Activated CD4-positive, alpha-beta T cell treated with anti-CD3 and anti-CD28 coated beads, Interleukin-2, Interleukin-4, amounts not matched to agents 100 ng/mL and 50 ng/mL, durations not matched to agents 16 hours and 8 hours (primary cell): ENCODE measurements around the gene CLCF1.
"Not testable (repeated sequence)": the region's sequence is repeated elsewhere in the genome, so short reads cannot be mapped to it uniquely, and the experiment has no call there.

ENCODE experiments used
- DNase-seq: peaks from one replicate; pipeline ENCODE4 v3.0.0-alpha.2; 2020; ENCODE audit warnings: low spot score

CLCF1 gene

DNA sequence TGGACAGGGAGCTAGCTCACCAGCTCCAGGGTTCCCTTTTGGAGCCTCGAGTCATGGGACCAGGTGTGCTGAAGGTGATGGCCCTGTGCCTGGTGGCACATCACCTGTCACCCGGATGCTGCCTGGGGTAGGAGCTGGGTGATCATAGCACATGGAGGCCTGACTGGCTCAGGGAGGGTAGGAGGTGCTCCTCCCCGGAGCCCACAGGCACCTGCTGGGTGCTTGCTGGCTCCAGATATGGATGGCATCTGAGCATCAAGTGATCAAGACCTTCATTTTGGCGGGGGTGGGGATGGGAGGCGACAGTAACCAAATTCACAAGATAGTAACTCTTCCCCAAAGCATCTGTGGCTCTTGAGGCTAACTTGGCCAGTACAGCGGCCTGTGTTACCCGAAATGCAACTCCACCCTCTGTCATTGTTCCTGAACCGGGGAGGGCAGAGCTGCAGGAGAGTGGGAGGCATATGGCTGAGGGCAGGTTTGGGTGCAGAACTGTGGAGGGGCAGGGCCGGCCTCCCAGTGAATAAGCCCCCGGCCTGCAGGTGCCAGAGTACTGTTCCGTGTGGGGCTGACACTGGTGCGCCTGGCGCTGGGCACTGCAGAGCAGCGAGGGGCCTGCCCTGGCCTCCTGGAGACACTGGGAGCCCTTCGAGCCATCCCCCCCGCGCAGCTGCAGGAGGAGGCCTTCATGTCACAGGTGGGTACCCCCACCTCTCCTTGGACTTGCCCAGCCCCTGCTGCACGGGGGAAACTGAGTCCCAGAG, 35.2 kb upstream of the CLCF1 start:
- DNase-seq = peak; percentile 37

DNA sequence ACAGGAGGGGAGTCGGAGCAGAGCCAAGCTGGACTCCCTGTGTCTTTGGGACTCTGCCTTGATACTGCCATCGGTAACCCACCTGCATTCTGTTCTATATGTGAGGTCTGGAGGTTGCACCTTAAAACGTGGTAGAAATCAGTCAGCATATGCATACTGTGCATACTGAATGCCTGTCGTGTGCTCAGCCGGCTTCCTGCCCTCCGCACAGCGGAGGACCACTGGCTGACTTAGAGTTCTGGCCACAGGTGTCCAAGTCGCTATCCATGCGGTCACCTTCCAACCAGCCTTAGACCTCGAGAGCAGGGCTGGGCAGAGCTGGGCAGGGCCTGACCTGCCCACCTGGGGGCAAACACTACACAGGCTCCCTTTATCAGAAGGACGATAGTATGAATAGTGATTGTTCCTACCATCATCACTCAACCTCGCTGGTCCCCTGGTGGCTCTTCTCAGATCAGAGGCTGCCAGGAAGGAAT, 34.3 kb upstream of the CLCF1 start:
- DNase-seq = no peak

DNA sequence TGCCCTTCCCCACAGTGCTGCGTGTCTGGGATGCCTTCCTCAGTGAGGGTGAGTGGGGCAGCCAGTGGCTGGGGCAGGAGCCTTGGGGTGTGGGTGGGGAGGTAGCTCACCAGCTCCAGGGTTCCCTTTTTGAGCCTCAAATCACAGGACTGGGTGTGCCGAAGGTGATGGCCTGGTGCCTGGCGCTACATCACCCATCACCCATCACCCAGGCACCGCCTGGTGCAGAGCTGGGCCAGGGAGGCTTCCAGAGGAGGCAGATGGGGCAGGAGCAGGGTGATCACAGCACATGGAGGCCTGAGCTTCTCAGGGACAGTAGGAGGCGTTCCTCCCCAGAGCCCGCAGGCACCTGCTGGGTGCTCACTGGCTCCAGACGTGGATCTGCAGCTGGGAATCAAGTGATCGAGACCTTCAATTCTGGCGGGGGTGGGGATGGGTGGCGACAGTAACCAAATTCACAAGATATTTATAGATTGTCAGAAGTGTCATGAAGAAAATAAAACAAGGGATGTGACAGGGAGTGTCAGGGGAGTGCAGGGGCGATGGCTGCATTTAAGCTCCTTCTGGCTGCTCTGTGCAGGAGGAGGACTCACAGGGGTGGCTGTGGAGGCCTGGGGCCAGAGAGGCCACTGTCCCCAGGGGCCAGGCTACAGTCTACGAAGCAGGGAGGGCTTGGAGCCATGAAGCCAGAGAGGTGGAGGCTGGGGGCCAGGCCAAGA, 33.7 kb upstream of the CLCF1 start:
- no peak for DNase-seq

DNA sequence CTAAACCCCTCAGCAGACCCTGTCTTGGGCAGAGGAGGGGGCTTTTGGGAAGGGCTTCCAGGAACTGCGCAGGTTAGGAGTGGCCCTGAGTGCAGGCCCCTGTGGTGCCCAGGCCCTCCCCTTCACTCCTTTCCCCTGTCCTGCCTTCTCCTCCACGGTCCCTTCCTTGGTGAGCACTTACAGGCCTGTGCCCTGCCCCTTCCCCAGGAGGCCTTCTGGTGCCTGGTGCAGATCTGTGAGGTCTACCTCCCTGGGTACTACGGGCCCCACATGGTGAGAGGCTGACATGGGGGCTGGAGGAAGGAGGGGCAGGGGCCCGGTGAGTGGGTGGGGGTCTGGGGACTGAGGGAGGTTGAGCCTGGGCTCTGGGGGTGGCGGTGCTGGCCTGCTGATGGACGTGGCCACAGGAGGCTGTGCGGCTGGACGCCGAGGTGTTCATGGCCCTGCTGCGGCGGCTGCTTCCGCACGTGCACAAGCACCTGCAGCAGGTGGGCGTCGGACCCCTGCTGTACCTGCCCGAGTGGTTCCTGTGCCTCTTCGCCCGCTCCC, 33.1 kb upstream of the CLCF1 start:
- DNase-seq = no peak

GRCh38 chr11:67405688-67406339, 32.4 kb upstream of the CLCF1 start:
- DNase-seq = no peak

GRCh38 chr11:67405196-67405567, 31.8 kb upstream of the CLCF1 start:
- DNase-seq = no peak

- peak; percentile 70 for DNase-seq
Measured at GRCh38 chr11:67404515-67405195, 31.3 kb upstream of the CLCF1 start.

DNA sequence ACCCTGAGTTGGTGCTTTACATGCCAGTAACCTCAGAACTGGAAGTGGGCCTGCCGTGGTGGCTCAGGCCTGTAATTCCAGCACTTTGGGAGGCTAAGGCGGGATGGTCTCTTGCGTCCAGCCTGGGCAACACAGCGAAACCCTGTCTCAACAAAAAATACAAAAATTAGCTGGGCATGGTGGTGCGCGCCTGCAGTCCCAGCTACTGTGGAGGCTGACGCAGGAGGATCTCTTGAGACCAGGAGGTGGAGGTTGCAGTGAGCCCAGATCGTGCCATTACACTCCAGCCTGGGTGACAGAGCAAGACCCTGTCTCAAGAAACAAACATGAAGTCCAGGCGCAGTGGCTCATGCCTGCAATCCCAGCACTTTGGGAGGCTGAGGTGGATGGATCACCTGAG, 29.7 kb upstream of the CLCF1 start:
- not testable (repeated sequence) for DNase-seq

GRCh38 chr11:67402192-67402839, 28.9 kb upstream of the CLCF1 start:
- not testable (repeated sequence) for DNase-seq

GRCh38 chr11:67401495-67402191, 28.2 kb upstream of the CLCF1 start, which contains the start of gene PPP1CA:
Gene PPP1CA, minus strand, starts transcription at chr11:67401858. Its CDS starts 76 bp downstream, at chr11:67401782.
- DNase-seq = peak; percentile 91

- no peak for DNase-seq
Measured at GRCh38 chr11:67400942-67401494, 27.6 kb upstream of the CLCF1 start.

DNA sequence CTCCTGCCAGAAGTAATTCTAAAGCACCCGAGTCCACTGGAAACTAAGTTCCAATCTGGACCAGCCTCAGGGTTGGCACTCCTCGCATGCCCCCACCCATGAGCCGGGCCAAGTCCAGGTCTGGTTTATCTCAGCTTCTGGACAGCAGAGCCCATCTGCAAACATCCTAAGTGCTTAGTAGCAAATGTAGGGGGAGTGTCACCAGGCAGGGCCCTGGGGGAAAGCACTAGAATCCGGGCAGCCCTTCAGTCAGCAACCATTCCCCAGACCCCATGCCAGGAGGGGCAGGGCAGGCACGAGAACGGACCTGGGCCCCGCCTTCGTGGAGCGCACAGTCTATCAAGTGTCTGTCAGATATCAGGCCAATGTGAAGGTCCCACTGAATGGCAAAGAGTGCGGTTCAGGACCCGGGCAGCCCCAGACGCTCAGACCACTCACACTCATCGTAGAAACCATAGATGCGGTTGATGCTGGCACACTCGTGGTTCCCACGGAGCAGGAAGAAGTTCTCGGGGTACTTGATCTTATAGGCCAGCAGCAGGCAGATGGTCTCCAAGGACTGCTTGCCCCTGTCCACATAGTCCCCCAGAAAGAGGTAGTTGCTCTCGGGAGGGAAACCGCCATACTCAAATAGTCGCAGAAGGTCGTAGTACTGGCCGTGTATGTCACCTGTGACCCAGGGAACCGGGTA, 27.0 kb upstream of the CLCF1 start:
- peak; percentile 38 for DNase-seq

DNA sequence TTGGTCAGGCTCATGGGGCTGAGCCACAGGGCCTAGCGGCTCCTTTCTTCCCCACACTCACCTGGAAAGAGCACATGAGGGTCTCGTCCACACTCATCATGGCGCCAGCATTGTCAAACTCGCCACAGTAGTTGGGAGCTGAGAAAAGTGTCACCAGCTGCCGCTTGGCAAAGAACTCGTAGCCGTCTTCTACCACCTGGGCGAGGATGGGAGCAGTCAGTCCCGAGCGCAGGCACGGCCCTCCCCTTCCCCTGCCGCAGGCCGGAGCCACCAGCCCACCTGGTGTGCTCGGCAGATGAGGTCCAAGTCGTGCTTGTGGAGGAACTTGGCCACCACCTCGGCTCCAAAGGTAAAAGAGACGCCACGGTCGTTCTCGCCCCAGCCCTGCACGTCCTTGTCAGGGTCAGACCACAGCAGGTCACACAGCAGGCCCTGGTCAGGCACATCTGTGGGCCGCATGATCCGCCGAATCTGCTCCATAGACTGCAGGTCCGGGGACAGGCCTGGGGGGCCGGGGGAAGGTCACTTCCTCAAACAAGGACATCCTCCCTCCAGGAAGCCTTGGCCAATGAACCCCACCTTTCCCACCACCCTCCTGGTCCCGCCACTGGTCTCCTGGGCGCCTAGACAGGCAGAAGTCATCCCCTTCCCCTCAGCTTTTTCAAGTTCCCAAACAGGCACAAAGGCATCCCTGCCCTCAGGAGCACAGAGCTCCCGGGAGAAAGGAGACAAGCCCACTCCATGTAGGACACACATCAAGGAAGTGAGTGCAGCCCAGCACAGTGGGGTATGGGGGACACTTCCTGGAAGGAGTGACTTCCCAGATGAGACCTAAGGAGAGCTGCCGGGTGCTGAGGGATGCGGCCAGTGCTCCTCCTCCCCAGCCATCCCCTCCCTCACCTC, 25.5 kb upstream of the CLCF1 start:
- DNase-seq = no peak

DNA sequence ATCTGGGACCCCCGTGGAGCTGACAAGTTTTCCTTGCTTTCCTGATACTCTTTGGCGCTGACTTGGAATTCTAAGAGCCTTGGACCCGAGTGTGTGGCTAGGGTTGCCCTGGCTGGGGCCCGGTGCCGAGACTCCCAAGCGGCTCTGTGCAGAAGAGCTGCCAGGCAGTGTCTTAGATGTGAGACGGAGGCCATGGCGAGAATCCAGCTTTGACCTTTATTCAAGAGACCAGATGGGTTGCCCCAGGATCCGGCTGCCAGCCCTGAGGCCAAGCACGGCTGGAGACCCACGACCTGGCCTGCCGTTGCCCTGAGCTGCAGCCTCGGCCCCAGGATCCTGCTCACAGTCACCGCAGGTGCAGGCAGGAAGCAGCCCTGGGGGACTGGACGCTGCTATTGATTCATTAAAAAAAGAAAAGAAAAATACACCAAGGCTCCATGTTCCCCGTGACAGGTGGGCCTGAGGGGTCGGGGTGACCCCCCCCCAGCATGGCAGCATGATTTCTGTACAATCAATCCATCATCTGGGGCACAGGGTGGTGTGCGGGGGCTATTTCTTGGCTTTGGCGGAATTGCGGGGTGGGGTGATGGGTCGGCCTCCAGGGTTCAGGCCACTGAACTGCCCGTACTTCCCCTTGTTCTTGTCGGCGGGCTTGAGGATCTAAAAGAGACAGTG, 24.7 kb upstream of the CLCF1 start:
- DNase-seq = no peak

- DNase-seq = no peak
Measured at GRCh38 chr11:67397536-67397935, 24.1 kb upstream of the CLCF1 start.

GRCh38 chr11:67396587-67397389, 23.4 kb upstream of the CLCF1 start:
- DNase-seq = no peak

- DNase-seq = no peak
Measured at GRCh38 chr11:67396259-67396581, 22.8 kb upstream of the CLCF1 start.
